GM23338 (cell line): ENCODE results near the gene KDM4C. TPM values are rescaled to one million over a fixed set of nuclear protein-coding genes. Genes with fewer than 3 reads are reported as not detected.

Experiments used
- ATAC-seq: fragments of 200-7000 bp; cut with Tn5 transposase; 3 replicates; pipeline ENCODE4 v1.9.1; 2020
- DNase-seq: peaks from one replicate; pipeline ENCODE4 v3.0.0-alpha.2; 2015; ENCODE audit warnings: low spot score
- H2AFZ ChIP-seq: fragments of 200-600 bp; sonication (generic); 2 replicates; pipeline ENCODE4 v1.8.0; 2016; ENCODE audit warnings: antibody characterized with exemption, mild to moderate bottlenecking, moderate library complexity
- H3F3A ChIP-seq: fragments of 200-600 bp; sonication (generic); replicated peaks from 2 replicates; pipeline ENCODE4 v1.8.0; 2017; ENCODE audit warnings: antibody characterized with exemption, mixed run types, low read depth
- H3K27ac ChIP-seq: fragments of 200-600 bp; sonication (generic); 2 replicates; pipeline ENCODE4 v1.6.1; 2016; ENCODE audit warnings: low read depth
- H3K27me3 ChIP-seq: fragments of 200-600 bp; sonication (generic); 2 replicates; pipeline ENCODE4 v1.8.0; 2016; ENCODE audit warnings: mild to moderate bottlenecking, mixed run types, moderate library complexity; ENCODE audit not compliant: insufficient read depth
- H3K36me3 ChIP-seq: fragments of 200-600 bp; sonication (generic); 2 replicates; pipeline ENCODE4 v1.8.0; 2016; ENCODE audit warnings: mild to moderate bottlenecking; ENCODE audit not compliant: insufficient read depth
- H3K4me1 ChIP-seq: fragments of 200-600 bp; sonication (generic); 2 replicates; pipeline ENCODE4 v1.8.0; 2016; ENCODE audit warnings: mild to moderate bottlenecking, moderate library complexity; ENCODE audit not compliant: insufficient read depth
- H3K4me2 ChIP-seq: fragments of 200-600 bp; sonication (generic); 2 replicates; pipeline ENCODE4 v1.7.1; 2017; ENCODE audit warnings: mixed run types
- H3K4me3 ChIP-seq: fragments of 200-600 bp; sonication (generic); 2 replicates; pipeline ENCODE4 v1.6.1; 2016; ENCODE audit warnings: mixed run types
- H3K79me2 ChIP-seq: fragments of 200-600 bp; sonication (generic); replicated peaks from 2 replicates; pipeline ENCODE4 v1.8.0; 2017; ENCODE audit warnings: mild to moderate bottlenecking; ENCODE audit not compliant: insufficient read depth
- H3K9me2 ChIP-seq: fragments of 200-600 bp; sonication (generic); 2 replicates; pipeline ENCODE4 v1.8.0; 2017; ENCODE audit not compliant: insufficient read depth
- H4K20me1 ChIP-seq: fragments of 200-600 bp; sonication (generic); replicated peaks from 2 replicates; pipeline ENCODE4 v1.8.0; 2017; ENCODE audit warnings: mild to moderate bottlenecking; ENCODE audit not compliant: insufficient read depth
- H3K27ac Mint-ChIP-seq: 2 replicates; pipeline ENCODE4 v1.8.0; 2020; ENCODE audit warnings: inconsistent platforms, mild to moderate bottlenecking, moderate library complexity, mixed read lengths
- H3K27me3 Mint-ChIP-seq: 3 replicates; pipeline ENCODE4 v1.8.0; 2022; ENCODE audit warnings: low read depth, mild to moderate bottlenecking, moderate library complexity, mixed read lengths, inconsistent platforms; ENCODE audit not compliant: insufficient read depth, poor library complexity
- H3K36me3 Mint-ChIP-seq: 3 replicates; pipeline ENCODE4 v1.8.0; 2021; ENCODE audit warnings: low read depth, mild to moderate bottlenecking, inconsistent platforms, moderate library complexity, mixed read lengths
- H3K4me1 Mint-ChIP-seq: 3 replicates; pipeline ENCODE4 v1.8.0; 2020; ENCODE audit warnings: mild to moderate bottlenecking, inconsistent platforms, mixed read lengths
- H3K4me3 Mint-ChIP-seq: 3 replicates; pipeline ENCODE4 v1.8.0; 2021; ENCODE audit warnings: moderate library complexity, mild to moderate bottlenecking, inconsistent platforms, mixed read lengths
- H3K9me3 Mint-ChIP-seq: 3 replicates; pipeline ENCODE4 v1.8.0; 2020; ENCODE audit warnings: moderate library complexity, mild to moderate bottlenecking, inconsistent platforms, mixed read lengths
- CREB1 ChIP-seq: fragments of 250-450 bp; sonication (Bioruptor Pico); IDR thresholded peaks from 2 replicates; pipeline ENCODE4 v1.5.0; 2020; ENCODE audit warnings: low read depth, mild to moderate bottlenecking, moderate library complexity
- CTCF ChIP-seq, 2 experiments: fragments of 200-600 bp in 1 of 2; sonication (generic) in 1 of 2; conservative IDR thresholded peaks; 2 replicates each; pipeline versions ENCODE4 v1.5.1 to v1.6.1; 2016 to 2017; ENCODE audit warnings: antibody characterized with exemption in 2 of 2, low read depth in 2 of 2, mild to moderate bottlenecking in 2 of 2, moderate library complexity in 1 of 2
- EZH2 ChIP-seq: fragments of 200-600 bp; sonication (generic); IDR thresholded peaks from one replicate; pipeline ENCODE4 v1.8.0; 2017; ENCODE audit warnings: antibody characterized with exemption, mild to moderate bottlenecking, low read depth; ENCODE audit not compliant: unreplicated experiment
- EZH2phosphoT487 ChIP-seq: fragments of 200-600 bp; sonication (generic); IDR thresholded peaks from one replicate; pipeline ENCODE4 v1.8.1; 2018; ENCODE audit warnings: antibody characterized with exemption; ENCODE audit not compliant: unreplicated experiment
- JUNB ChIP-seq: IDR thresholded peaks from one replicate; pipeline ENCODE4 v1.6.1; 2016; ENCODE audit warnings: antibody characterized with exemption; ENCODE audit not compliant: unreplicated experiment
- NANOG ChIP-seq: IDR thresholded peaks from 2 replicates; pipeline ENCODE4 v1.6.1; 2016; ENCODE audit warnings: antibody characterized with exemption, borderline replicate concordance
- POLR2AphosphoS5 ChIP-seq: IDR thresholded peaks from 2 replicates; pipeline ENCODE4 v1.6.1; 2016; ENCODE audit warnings: antibody characterized with exemption, low read depth
- REST ChIP-seq: IDR thresholded peaks from one replicate; pipeline ENCODE4 v1.6.1; 2018; ENCODE audit warnings: antibody characterized with exemption; ENCODE audit not compliant: unreplicated experiment
- STAT1 ChIP-seq: IDR thresholded peaks from one replicate; pipeline ENCODE4 v1.6.1; 2016; ENCODE audit warnings: antibody characterized with exemption; ENCODE audit not compliant: unreplicated experiment
- ZNF114 ChIP-seq: fragments of 250-450 bp; sonication (Bioruptor Pico); IDR thresholded peaks from 2 replicates; pipeline ENCODE4 v1.5.0; 2020; ENCODE audit warnings: mild to moderate bottlenecking, moderate library complexity
- ZNF331 ChIP-seq: fragments of 250-450 bp; sonication (Bioruptor Pico); IDR thresholded peaks from 2 replicates; pipeline ENCODE4 v1.5.0; 2020; ENCODE audit warnings: low read depth, mild to moderate bottlenecking, moderate library complexity
- polyA plus RNA-seq: library from polyadenylated mRNA; unstranded; fragments of >200 nt; fragmentation: Nextera tagmentation; extraction: Ambion mirVana; gene quantifications from 2 replicates; pipeline ENCODE4 v1.2.1, GENCODE V29; 2016
- total RNA-seq: library from RNA; depleted of rRNA; stranded (reverse); fragments of >200 nt; shearing (Covaris generic); gene quantifications from 2 replicates; pipeline ENCODE4 v1.2.3, GENCODE V29; 2014
- TF ChIP-seq, protein P1 (sequence below): IDR thresholded peaks from 2 replicates; pipeline ENCODE4 v1.6.1; 2016; ENCODE audit warnings: antibody characterized with exemption

KDM4C gene
- total and polyA plus RNA-seq, 2 experiments from 2014 or later, result 12.0 to 43.8 TPM

DNA sequence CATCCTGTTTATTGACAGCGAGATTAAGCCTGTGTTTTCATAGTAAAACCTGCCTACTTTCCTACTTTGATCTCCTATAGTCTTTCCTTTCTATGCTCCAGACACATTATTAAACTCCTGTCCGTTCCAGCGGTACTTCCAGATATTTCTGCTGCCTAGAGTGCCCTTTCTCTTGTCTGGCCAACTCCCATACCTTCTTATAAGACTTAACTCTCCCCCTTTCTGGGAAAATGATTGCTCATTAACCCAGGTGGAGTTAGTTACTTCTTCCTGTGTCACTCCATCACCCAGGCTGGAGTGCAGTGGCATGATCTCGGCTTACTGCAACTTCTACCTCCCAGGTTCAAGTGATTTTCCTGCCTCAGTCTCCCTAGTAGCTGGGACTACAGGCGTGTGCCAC, 33.1 kb downstream of the KDM4C start (continued):
- TF ChIP-seq, protein P1, sequence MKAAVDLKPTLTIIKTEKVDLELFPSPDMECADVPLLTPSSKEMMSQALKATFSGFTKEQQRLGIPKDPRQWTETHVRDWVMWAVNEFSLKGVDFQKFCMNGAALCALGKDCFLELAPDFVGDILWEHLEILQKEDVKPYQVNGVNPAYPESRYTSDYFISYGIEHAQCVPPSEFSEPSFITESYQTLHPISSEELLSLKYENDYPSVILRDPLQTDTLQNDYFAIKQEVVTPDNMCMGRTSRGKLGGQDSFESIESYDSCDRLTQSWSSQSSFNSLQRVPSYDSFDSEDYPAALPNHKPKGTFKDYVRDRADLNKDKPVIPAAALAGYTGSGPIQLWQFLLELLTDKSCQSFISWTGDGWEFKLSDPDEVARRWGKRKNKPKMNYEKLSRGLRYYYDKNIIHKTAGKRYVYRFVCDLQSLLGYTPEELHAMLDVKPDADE, result no peak
- TF ChIP-seq ZNF331 (CRISPR knock-in tag) (no peak), JUNB (no peak), STAT1 (no peak), CTCF (conservative IDR thresholded peaks at IDR 0.05; ENCODE audit: low read depth in 2 of 2) (no peak), REST (no peak), POLR2AphosphoS5 (no peak), EZH2phosphoT487 (no peak), EZH2 (no peak), NANOG (no peak), ZNF114 (CRISPR knock-in tag) (no peak)

GRCh38 chr9:6793203-6793602, 35.4 kb downstream of the KDM4C start:
- 0 out of 2 replicates have a peak, but pooled peaks cover 11% of the 10 kb centered on the region for H3K36me3 ChIP-seq
- no peaks in the 10 kb centered on the region for H3K27me3 ChIP-seq
- H3K4me2 ChIP-seq, result no peak overlapping the region
- no peak overlapping the region for H2AFZ ChIP-seq
- no peak for DNase-seq
- Mint-ChIP-seq H3K36me3 (peaks cover 39% of the 10 kb centered on the region), H3K27ac (no peak overlapping the region), H3K4me3 (no peak overlapping the region), H3K27me3 (peaks cover 5% of the 10 kb centered on the region), H3K9me3 (no peaks in the 10 kb centered on the region; the same call in 2 of the 3 replicates), H3K4me1 (peaks cover 6% of the 10 kb centered on the region)
- H4K20me1 ChIP-seq, result no peaks in the 10 kb centered on the region
- peaks cover 8% of the 10 kb centered on the region for H3K4me1 ChIP-seq
- H3F3A ChIP-seq, result no peaks in the 10 kb centered on the region
- no peaks in the 10 kb centered on the region for H3K9me2 ChIP-seq
- no peak overlapping the region for H3K4me3 ChIP-seq
- H3K27ac ChIP-seq, result no peak overlapping the region
- peaks cover 38% of the 10 kb centered on the region for H3K79me2 ChIP-seq
- no peak for ATAC-seq
- TF ChIP-seq ZNF331 (CRISPR knock-in tag) (no peak), JUNB (no peak), ZNF114 (CRISPR knock-in tag) (no peak), NANOG (no peak), REST (no peak), STAT1 (no peak), CREB1 (CRISPR knock-in tag) (no peak), EZH2 (no peak), EZH2phosphoT487 (no peak), POLR2AphosphoS5 (no peak)
- TF ChIP-seq, protein P1, result no peak
